AG09309 (cell line): ENCODE measurements around the gene ATP10A.

Experiments used
- DNase-seq: peaks from one replicate; pipeline ENCODE4 v3.0.0-alpha.2; 2010; ENCODE audit warnings: low read depth
- H3K4me3 ChIP-seq: 2 replicates; pipeline ENCODE4 v1.5.1; 2011; ENCODE audit warnings: mild to moderate bottlenecking, low read depth, low read length, moderate library complexity; ENCODE audit not compliant: control insufficient read depth
- CTCF ChIP-seq: IDR thresholded peaks from 2 replicates; pipeline ENCODE4 v1.5.1; 2011; ENCODE audit warnings: mild to moderate bottlenecking, low read depth, low read length, inconsistent platforms; ENCODE audit not compliant: insufficient read depth, control insufficient read depth; ENCODE audit errors: missing control alignments

The ATP10A gene

GRCh38 chr15:25683415-25683814 lies 179.7 kb downstream of the ATP10A start:
- TF ChIP-seq CTCF = no peak
- no peak overlapping the region for H3K4me3 ChIP-seq
- no peak for DNase-seq

GRCh38 chr15:25682340-25682739 lies 180.8 kb downstream of the ATP10A start:
- no peak for TF ChIP-seq CTCF
- DNase-seq = no peak
- H3K4me3 ChIP-seq = no peak overlapping the region

GRCh38 chr15:25680686-25681025 lies 182.5 kb downstream of the ATP10A start:
- no peak for TF ChIP-seq CTCF
- H3K4me3 ChIP-seq = no peak overlapping the region
- DNase-seq = no peak

GRCh38 chr15:25679964-25680685 lies 183.0 kb downstream of the ATP10A start:
- no peak overlapping the region for H3K4me3 ChIP-seq
- no peak for DNase-seq
- no peak for TF ChIP-seq CTCF

- no peak for TF ChIP-seq CTCF
- no peak for DNase-seq
- no peak overlapping the region for H3K4me3 ChIP-seq
Measured at GRCh38 chr15:25679492-25679891, 183.6 kb downstream of the ATP10A start.

- H3K4me3 ChIP-seq = no peak overlapping the region
- TF ChIP-seq CTCF = no peak
- no peak for DNase-seq
Measured at GRCh38 chr15:25678500-25678855, 184.6 kb downstream of the ATP10A start.

GRCh38 chr15:25677719-25678499 lies 185.2 kb downstream of the ATP10A start:
- H3K4me3 ChIP-seq = no peak overlapping the region
- no peak for TF ChIP-seq CTCF
- DNase-seq = no peak
